ENCODE results near the gene KCNH4.
"Not testable (repeated sequence)": the region's sequence is repeated elsewhere in the genome, so short reads cannot be mapped to it uniquely, and the experiment has no call there.

Gene KCNH4

DNA sequence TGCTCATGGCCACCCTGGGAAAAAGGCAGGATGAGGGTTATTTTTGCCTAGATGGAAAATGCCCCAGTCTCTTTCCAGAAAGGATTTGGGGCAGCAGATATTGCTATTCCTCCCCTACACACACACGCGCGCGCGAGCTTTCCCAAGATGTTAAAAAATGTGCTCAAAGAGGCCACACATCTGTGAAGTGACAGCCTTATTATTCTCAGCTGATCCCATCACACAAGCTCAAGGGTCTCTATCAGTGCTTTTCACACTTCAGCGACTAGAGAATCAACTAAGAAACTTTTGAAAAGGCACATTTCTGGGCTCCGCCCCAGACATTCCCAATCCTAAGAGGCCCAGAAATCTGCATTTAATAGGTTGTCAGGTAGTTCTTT is 20.4 kb downstream of the KCNH4 start:
- H4K20me1 ChIP-seq = no peaks in the 10 kb centered on the region
- no peak overlapping the region for H3K4me3 ChIP-seq
- no peaks in the 10 kb centered on the region for H3K27me3 ChIP-seq

DNA sequence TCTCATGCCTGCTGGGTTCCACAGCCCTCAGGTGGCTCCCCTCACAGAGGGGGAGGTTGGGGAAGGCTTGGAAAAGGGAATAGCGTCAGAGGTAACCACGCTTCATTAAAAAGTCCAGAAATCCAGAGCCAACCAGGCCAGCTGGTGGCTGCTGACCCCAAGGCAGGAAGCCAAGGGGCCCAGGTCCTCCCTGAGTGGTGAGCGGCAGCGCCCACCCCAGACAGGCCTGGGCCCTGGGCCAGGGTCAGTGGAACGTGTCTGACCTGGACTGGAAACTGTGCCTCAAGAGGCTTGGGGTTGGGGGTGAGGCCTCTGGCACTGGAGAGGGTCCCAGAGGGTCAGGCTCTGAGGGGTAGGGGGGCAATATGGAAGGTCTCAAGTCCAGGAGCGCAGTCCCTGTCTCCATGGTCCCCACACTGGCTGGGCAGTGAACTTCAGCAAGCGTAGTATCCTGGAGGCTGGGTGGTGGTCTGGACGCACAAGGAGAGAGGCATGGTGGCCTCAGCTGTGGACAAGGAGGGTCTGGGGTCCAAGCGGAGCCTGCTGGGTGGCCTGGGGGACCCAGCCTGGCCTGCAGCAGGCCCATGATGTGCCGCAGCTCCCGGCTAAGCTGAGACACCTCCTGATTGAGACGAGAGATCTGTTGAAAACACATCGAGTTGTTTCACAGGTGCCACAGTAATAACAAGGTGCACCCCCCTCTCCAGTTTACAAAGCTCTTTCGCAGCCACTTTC is 21.0 kb downstream of the KCNH4 start:
- Histone ChIP-seq H4K20me1 (no peaks in the 10 kb centered on the region), H3K27ac (peak overlapping the region in 5 of 11 experiments; percentile 4 to 35 (median 16); a peak in 3 of 22 replicates), H3K27me3 (no peaks in the 10 kb centered on the region), H3K4me2 (peak overlapping the region in 8 of 11 experiments; percentile 33 to 79 (median 68); a peak in 15 of 22 replicates), H3K9ac (peak overlapping the region in 4 of 11 experiments; percentile 1 to 38 (median 32); a peak in 5 of 22 replicates), H3K9me3 (replicated peaks in 1 of 11) (no peaks in the 10 kb centered on the region), H3K4me3 (no peak overlapping the region), H3K4me1 (peaks cover 32 to 48% (median 41%) of the 10 kb centered on the region in 10 experiments), H3K36me3 (no peaks in the 10 kb centered on the region)
- TF ChIP-seq Cebpa-rat (IDR thresholded peaks at IDR 0.05) = no peak

More for the DNA sequence above, 20.4 kb downstream of the KCNH4 start:
- Histone ChIP-seq H3K4me2 (peak overlapping the region in 8 of 11 experiments; percentile 61 to 79 (median 68); a peak in 16 of 22 replicates), H3K9ac (peak overlapping the region in 6 of 11 experiments; percentile 1 to 59 (median 48); a peak in 7 of 22 replicates), H3K4me1 (peaks cover 29 to 45% (median 38%) of the 10 kb centered on the region in 10 experiments), H3K36me3 (no peaks in the 10 kb centered on the region), H3K27ac (peak overlapping the region in 2 of 11 experiments; percentile 9 to 66; a peak in 1 of 22 replicates), H3K9me3 (replicated peaks in 1 of 11) (no peaks in the 10 kb centered on the region)
- TF ChIP-seq Cebpa-rat (IDR thresholded peaks at IDR 0.05) = no peak

DNA sequence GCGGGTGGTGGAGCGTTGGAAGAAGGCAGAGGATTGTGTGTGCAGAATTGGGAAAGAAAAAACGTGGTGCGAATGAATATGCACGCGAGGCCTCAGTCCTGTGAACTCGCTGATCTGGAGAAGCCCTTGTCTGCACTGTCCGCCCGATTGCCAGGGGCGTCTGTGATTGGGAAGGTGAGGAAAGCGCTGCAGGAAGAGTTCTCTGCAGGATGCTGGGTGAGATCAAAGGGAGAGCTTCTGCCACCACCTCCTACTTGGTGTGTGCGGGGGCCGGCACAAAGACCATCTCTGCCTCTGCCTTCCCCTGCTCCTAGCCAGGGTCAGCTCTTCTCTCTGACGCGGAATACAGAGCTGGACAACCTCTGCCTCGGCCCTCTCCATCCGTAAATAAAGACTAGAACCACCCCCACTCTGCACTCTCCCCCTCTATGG is 25.3 kb downstream of the KCNH4 start:
- no peaks in the 10 kb centered on the region for H3K27me3 ChIP-seq
- no peak for TF ChIP-seq Cebpa-rat (IDR thresholded peaks at IDR 0.05)
- H3K4me2 ChIP-seq = peak overlapping the region; percentile 52 to 79 (median 68); a peak in 21 of 22 replicates
- H3K9me3 ChIP-seq (replicated peaks in 1 of 11) = no peaks in the 10 kb centered on the region
- H3K4me3 ChIP-seq = peak overlapping the region; percentile 87 to 100 (median 94)
- H3K4me1 ChIP-seq = peaks cover 35 to 59% (median 50%) of the 10 kb centered on the region in 10 experiments
- H3K36me3 ChIP-seq = peaks cover 12 to 31% (median 23%) of the 10 kb centered on the region in 11 experiments; a peak in 21 of 22 replicates
- H3K9ac ChIP-seq = peak overlapping the region; percentile 54 to 99 (median 93); a peak in 17 of 22 replicates
- H3K27ac ChIP-seq = peak overlapping the region in 6 of 11 experiments; percentile 31 to 98 (median 88); a peak in 12 of 22 replicates
- H4K20me1 ChIP-seq = peaks cover 35 to 41% (median 39%) of the 10 kb centered on the region in 11 experiments

DNA sequence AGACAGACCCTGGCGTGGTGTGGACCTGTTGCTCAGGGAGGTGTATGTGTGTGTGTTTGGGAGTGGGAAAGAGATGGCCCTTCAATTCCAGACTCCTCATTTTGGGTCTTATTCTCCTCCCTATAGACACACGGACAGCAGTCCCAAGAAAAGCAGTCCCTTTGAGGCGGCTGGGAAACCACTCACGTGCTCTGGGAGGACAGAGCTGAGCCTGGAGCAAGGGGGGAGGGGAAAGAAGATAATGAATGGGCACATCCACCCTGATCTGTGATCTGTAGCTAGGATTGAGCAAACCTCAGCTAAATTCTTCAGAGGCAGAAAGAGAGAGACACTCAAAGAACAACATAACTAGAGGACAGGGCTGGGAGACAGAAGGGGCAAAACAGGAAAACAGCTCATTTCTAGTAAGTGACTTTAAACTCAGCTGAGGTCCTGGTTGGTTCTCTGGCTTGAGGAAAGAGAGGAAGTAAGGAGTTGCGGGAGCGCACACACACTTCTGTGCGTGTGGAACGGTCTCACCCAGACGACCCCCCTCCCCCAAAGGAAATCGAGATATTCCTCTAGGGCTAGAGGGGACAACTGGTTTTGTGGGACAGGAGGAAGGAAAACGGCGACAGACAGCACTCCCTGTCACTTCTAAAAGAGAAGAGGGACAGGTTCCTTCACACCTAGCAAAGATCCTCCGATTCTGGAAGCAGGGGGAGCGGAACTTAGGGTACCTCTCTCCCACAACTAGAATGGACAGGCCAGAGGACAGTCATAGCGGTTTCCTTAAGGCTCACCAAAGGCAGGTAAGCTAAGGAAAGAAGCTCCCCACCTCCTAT is 26.8 kb downstream of the KCNH4 start:
- Histone ChIP-seq H3K27ac (peak overlapping the region; percentile 83 to 98 (median 93)), H3K27me3 (no peaks in the 10 kb centered on the region), H3K36me3 (peaks cover 26 to 46% (median 38%) of the 10 kb centered on the region in 11 experiments), H3K4me2 (peak overlapping the region; percentile 83 to 97 (median 93)), H3K4me3 (peak overlapping the region; percentile 87 to 100 (median 94)), H3K9me3 (replicated peaks in 1 of 11) (no peaks in the 10 kb centered on the region), H3K4me1 (peaks cover 21 to 61% (median 40%) of the 10 kb centered on the region in 10 experiments), H3K9ac (peak overlapping the region; percentile 91 to 99 (median 96)), H4K20me1 (peaks cover 50 to 56% (median 54%) of the 10 kb centered on the region in 11 experiments)
- no peak for TF ChIP-seq Cebpa-rat (IDR thresholded peaks at IDR 0.05)

DNA sequence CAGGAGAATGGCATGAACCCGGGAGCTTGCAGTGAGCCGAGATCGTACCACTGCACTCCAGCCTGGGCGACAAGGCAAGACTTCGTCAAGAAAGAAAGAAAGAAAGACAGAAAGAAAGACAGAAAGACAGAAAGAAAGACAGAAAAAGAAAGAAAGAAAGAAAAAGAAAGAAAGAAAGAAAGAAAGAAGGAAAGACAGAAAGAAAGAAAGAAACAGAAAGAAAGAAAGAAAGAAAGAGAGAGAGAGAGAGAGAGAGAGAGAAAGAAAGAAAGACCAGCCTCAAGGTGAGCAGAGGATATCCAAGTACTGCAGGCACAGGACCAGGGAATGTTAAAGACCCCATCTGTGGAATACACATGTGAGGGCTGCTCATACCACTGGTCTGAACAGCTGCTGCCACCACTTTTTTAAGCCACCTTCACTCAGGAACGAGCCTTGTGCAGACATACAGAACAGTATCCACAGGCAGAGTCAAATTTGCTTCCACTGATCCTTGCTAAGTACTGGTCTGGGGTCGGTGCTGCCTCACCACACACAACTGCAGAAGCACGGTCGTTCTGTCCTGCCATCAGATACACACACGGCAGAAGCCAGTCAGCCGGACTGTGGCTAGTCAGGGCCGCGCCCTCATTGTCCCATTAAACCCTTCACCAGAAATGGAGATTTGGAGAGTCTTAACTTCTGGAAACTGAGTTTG is 33.9 kb downstream of the KCNH4 start:
- Histone ChIP-seq H4K20me1 (peaks cover 93 to 100% (median 100%) of the 10 kb centered on the region in 11 experiments), H3K36me3 (peaks cover 73 to 100% (median 93%) of the 10 kb centered on the region in 11 experiments), H3K27me3 (no peaks in the 10 kb centered on the region), H3K4me2 (peak overlapping the region in 3 of 11 experiments; percentile 16 to 40 (median 28); a peak in 2 of 22 replicates), H3K4me1 (peaks cover 22 to 98% (median 38%) of the 10 kb centered on the region in 10 experiments), H3K27ac (no peak overlapping the region), H3K9ac (peak overlapping the region in 1 of 11 experiments; percentile 32; a peak in 1 of 22 replicates), H3K9me3 (replicated peaks in 1 of 11) (no peaks in the 10 kb centered on the region), H3K4me3 (no peak overlapping the region)
- no peak for TF ChIP-seq Cebpa-rat (IDR thresholded peaks at IDR 0.05)

DNA sequence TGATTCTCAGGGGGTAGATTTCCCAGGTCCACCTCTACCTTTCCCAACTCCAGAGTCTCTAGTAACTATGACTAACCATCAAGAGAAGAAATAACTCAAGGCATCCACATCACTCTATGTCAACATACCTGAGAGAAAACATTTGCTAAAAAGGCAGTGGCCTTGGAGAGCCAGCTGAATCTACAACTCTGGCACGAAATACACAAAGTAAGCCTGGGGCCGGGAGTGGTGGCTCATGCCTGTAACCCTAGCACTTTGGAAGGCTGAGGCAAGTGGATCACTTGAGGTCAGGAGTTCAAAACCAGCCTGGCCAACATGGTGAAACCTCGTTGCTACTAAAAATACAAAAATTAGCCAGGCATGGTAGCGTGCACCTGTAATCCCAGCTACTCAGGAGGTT is 37.8 kb downstream of the KCNH4 start:
- not testable (repeated sequence) for H3K4me3 ChIP-seq; H3K27me3 ChIP-seq; H3K9me3 ChIP-seq (replicated peaks in 1 of 11)
- H3K4me1 ChIP-seq = peaks cover 38 to 98% (median 58%) of the 10 kb centered on the region in 10 experiments
- peak overlapping the region in 3 of 11 experiments; percentile 3 to 29 (median 25); a peak in 3 of 22 replicates for H3K27ac ChIP-seq
- H3K4me2 ChIP-seq = peak overlapping the region; percentile 35 to 87 (median 63)
- H3K36me3 ChIP-seq = peaks cover 56 to 100% (median 88%) of the 10 kb centered on the region in 11 experiments
- peaks cover 95 to 100% (median 100%) of the 10 kb centered on the region in 11 experiments for H4K20me1 ChIP-seq
- H3K9ac ChIP-seq = peak overlapping the region in 6 of 11 experiments; percentile 16 to 67 (median 34); a peak in 6 of 22 replicates

DNA sequence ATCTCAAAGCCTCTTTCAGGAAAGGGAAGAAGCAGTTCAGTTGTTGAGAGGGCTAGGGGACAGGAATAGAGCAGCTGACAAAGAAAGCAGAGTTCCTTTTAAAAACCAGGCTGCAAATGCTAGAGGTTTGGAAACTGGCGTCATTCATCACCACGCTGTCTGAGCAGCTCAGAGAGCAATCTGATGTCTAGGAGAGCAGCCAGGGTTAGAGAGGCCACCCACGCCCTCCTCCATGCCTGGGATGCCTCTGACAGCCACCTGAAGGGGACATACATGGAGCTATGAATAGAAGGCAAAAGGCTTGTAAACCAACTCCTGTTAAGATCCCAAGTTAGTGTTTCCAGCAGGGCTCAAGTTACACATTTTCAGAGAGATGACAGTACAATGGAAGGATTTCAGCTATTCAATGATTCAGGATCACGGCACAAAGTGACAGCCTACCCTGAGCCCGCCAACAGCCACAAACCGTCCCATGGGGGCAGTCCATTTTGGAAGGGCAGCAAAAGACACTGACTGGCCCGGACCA is 38.5 kb downstream of the KCNH4 start:
- no peak for TF ChIP-seq Cebpa-rat (IDR thresholded peaks at IDR 0.05)
- H3K4me3 ChIP-seq = no peak overlapping the region; a peak in 1 of 20 replicates
- H3K36me3 ChIP-seq = peaks cover 53 to 100% (median 88%) of the 10 kb centered on the region in 11 experiments
- H3K9ac ChIP-seq = peak overlapping the region in 9 of 11 experiments; percentile 14 to 67 (median 42); a peak in 14 of 22 replicates
- H3K4me1 ChIP-seq = peaks cover 38 to 98% (median 59%) of the 10 kb centered on the region in 10 experiments
- no peaks in the 10 kb centered on the region for H3K9me3 ChIP-seq (replicated peaks in 1 of 11)
- H3K4me2 ChIP-seq = peak overlapping the region; percentile 35 to 87 (median 63)
- H3K27ac ChIP-seq = peak overlapping the region in 7 of 11 experiments; percentile 3 to 45 (median 25); a peak in 8 of 22 replicates
- H4K20me1 ChIP-seq = peaks cover 95 to 100% (median 100%) of the 10 kb centered on the region in 11 experiments
- no peaks in the 10 kb centered on the region for H3K27me3 ChIP-seq

DNA sequence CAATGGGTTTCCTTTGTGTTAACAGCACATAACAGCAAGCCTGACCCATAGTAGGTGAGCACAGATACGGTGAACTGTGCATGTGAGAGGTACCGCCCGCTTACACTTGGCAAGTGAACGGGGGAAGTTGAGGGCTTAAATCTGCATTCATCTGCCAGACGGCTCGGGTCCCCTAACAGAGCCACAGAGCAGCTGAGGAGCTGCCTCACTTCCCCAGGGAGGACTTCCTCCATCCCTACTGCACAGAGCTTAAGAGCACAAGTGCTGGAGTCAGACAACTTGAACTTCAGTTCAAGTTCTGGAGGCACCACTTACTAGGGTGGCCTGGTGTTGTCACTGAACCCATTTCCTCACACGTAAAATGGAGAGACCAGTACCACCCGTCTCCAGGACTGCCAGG is 39.6 kb downstream of the KCNH4 start:
- TF ChIP-seq Cebpa-rat (IDR thresholded peaks at IDR 0.05) = no peak
- peaks cover 53 to 100% (median 88%) of the 10 kb centered on the region in 11 experiments for H3K36me3 ChIP-seq

More for the DNA sequence above, 39.6 kb downstream of the KCNH4 start:
- Histone ChIP-seq H3K4me2 (peak overlapping the region; percentile 35 to 87 (median 63)), H3K9ac (peak overlapping the region in 2 of 11 experiments; percentile 19 to 25; a peak in 3 of 22 replicates), H3K4me3 (no peak overlapping the region; a peak in 1 of 20 replicates), H3K9me3 (replicated peaks in 1 of 11) (no peaks in the 10 kb centered on the region), H4K20me1 (peaks cover 89 to 100% (median 100%) of the 10 kb centered on the region in 11 experiments), H3K4me1 (peaks cover 39 to 98% (median 66%) of the 10 kb centered on the region in 10 experiments), H3K27ac (peak overlapping the region in 3 of 11 experiments; percentile 0 to 23 (median 1); a peak in 2 of 22 replicates), H3K27me3 (no peaks in the 10 kb centered on the region)

Measured in BLaER1 treated with 17β-estradiol and CSF1 and Interleukin-3, amounts not matched to agents 10 nM and 100 nM (cell line).